ENCODE results near the gene GGCX. TPM values are rescaled to one million over a fixed set of nuclear protein-coding genes. Genes with fewer than 3 reads are reported as not detected.

GGCX gene
- total and polyA plus RNA-seq, 2 of the 13 experiments (the other 11 are each of a cell fraction or from before 2014, with no cell fraction given), result 72.5 to 103 TPM

- peak; percentile 22; the same call in 1 of the 2 replicates for TF ChIP-seq ZNF678 (CRISPR knock-in tag; IDR thresholded peaks at IDR 0.05)
- no peak; the same call in 1 of the 2 replicates for TF ChIP-seq ZBTB14 (CRISPR knock-in tag; IDR thresholded peaks at IDR 0.05)
- peak; percentile 55; the same call in 1 of the 2 replicates for TF ChIP-seq ZNF34 (CRISPR knock-in tag; IDR thresholded peaks at IDR 0.05; ENCODE audit: borderline replicate concordance)
- peak; percentile 45; the same call in 1 of the 2 replicates for TF ChIP-seq SMAD1 (CRISPR knock-in tag; IDR thresholded peaks at IDR 0.05; ENCODE audit: borderline replicate concordance, low read depth)
- TF ChIP-seq, protein P1, sequence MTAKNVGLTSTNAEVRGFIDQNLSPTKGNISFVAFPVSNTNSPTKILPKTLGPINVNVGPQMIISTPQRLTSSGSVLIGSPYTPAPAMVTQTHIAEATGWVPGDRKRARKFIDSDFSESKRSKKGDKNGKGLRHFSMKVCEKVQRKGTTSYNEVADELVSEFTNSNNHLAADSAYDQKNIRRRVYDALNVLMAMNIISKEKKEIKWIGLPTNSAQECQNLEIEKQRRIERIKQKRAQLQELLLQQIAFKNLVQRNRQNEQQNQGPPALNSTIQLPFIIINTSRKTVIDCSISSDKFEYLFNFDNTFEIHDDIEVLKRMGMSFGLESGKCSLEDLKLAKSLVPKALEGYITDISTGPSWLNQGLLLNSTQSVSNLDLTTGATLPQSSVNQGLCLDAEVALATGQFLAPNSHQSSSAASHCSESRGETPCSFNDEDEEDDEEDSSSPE (CRISPR knock-in tag; IDR thresholded peaks at IDR 0.05), result peak; percentile 85
- TF ChIP-seq, protein P2, sequence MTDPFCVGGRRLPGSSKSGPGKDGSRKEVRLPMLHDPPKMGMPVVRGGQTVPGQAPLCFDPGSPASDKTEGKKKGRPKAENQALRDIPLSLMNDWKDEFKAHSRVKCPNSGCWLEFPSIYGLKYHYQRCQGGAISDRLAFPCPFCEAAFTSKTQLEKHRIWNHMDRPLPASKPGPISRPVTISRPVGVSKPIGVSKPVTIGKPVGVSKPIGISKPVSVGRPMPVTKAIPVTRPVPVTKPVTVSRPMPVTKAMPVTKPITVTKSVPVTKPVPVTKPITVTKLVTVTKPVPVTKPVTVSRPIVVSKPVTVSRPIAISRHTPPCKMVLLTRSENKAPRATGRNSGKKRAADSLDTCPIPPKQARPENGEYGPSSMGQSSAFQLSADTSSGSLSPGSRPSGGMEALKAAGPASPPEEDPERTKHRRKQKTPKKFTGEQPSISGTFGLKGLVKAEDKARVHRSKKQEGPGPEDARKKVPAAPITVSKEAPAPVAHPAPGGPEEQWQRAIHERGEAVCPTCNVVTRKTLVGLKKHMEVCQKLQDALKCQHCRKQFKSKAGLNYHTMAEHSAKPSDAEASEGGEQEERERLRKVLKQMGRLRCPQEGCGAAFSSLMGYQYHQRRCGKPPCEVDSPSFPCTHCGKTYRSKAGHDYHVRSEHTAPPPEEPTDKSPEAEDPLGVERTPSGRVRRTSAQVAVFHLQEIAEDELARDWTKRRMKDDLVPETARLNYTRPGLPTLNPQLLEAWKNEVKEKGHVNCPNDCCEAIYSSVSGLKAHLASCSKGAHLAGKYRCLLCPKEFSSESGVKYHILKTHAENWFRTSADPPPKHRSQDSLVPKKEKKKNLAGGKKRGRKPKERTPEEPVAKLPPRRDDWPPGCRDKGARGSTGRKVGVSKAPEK (CRISPR knock-in tag; IDR thresholded peaks at IDR 0.05; ENCODE audit: borderline replicate concordance), result no peak
- TF ChIP-seq ZNF256 (CRISPR knock-in tag; conservative IDR thresholded peaks at IDR 0.05), result no peak
- no peak for TF ChIP-seq ZNF468 (CRISPR knock-in tag; IDR thresholded peaks at IDR 0.05)
- TF ChIP-seq HNRNPLL (IDR thresholded peaks at IDR 0.05; ENCODE audit: low read depth, low read length, poor library complexity, severe bottlenecking), result peak; percentile 91
- TF ChIP-seq ZNF101 (CRISPR knock-in tag; IDR thresholded peaks at IDR 0.05; ENCODE audit: borderline replicate concordance, low read depth), result peak; percentile 60; the same call in 1 of the 2 replicates
- no peak for TF ChIP-seq ZNF607 (CRISPR knock-in tag; IDR thresholded peaks at IDR 0.05; ENCODE audit: borderline replicate concordance)
- TF ChIP-seq GLI4 (CRISPR knock-in tag; IDR thresholded peaks at IDR 0.05; ENCODE audit: borderline replicate concordance), result peak; percentile 63; the same call in 1 of the 2 replicates
- TF ChIP-seq ZNF672 (CRISPR knock-in tag; IDR thresholded peaks at IDR 0.05), result no peak
- TF ChIP-seq ZNF749 (CRISPR knock-in tag; IDR thresholded peaks at IDR 0.05; ENCODE audit: borderline replicate concordance), result peak; percentile 93; the same call in 1 of the 2 replicates
- TF ChIP-seq KAT7 (CRISPR knock-in tag; IDR thresholded peaks at IDR 0.05; ENCODE audit: borderline replicate concordance), result peak; percentile 96; the same call in 1 of the 2 replicates
- peak; percentile 91; the same call in 1 of the 2 replicates for TF ChIP-seq KMT2A (CRISPR knock-in tag; IDR thresholded peaks at IDR 0.05)
- TF ChIP-seq EP300 (IDR thresholded peaks at IDR 0.05; ENCODE audit: low read depth in 2 of 2, low read length in 2 of 2), result peak; percentile 35 to 56; a peak in 3 of 4 replicates
- peak; percentile 10; the same call in 1 of the 2 replicates for TF ChIP-seq EP300 (CRISPR knock-in tag; IDR thresholded peaks at IDR 0.05; ENCODE audit: borderline replicate concordance)
- TF ChIP-seq ZNF124 (CRISPR knock-in tag; IDR thresholded peaks at IDR 0.05), result no peak; the same call in 1 of the 2 replicates
- TF ChIP-seq NONO (IDR thresholded peaks at IDR 0.05), result no peak
- TF ChIP-seq NONO (CRISPR knock-in tag; conservative IDR thresholded peaks at IDR 0.05), result peak; percentile 85
- TF ChIP-seq PTBP1 (IDR thresholded peaks at IDR 0.05; ENCODE audit: low read depth, low read length, poor library complexity, severe bottlenecking), result no peak
- 0 out of 2 replicates have a peak, but pooled peaks have one; percentile 27 for TF ChIP-seq ZNF121 (CRISPR knock-in tag; IDR thresholded peaks at IDR 0.05)
- TF ChIP-seq GABPB1 (CRISPR knock-in tag; IDR thresholded peaks at IDR 0.05), result peak; percentile 90
Measured at GRCh38 chr2:85561280-85562212, at the start of gene GGCX (continued).

All from HepG2 (cell line).